ENCODE data around the gene GALNT17. TPM values are rescaled to one million over a fixed set of nuclear protein-coding genes. Genes with fewer than 3 reads are reported as not detected.

GALNT17 gene
- total RNA-seq, 1 experiment from 2014 or later = not detected

- TF ChIP-seq, protein P1, sequence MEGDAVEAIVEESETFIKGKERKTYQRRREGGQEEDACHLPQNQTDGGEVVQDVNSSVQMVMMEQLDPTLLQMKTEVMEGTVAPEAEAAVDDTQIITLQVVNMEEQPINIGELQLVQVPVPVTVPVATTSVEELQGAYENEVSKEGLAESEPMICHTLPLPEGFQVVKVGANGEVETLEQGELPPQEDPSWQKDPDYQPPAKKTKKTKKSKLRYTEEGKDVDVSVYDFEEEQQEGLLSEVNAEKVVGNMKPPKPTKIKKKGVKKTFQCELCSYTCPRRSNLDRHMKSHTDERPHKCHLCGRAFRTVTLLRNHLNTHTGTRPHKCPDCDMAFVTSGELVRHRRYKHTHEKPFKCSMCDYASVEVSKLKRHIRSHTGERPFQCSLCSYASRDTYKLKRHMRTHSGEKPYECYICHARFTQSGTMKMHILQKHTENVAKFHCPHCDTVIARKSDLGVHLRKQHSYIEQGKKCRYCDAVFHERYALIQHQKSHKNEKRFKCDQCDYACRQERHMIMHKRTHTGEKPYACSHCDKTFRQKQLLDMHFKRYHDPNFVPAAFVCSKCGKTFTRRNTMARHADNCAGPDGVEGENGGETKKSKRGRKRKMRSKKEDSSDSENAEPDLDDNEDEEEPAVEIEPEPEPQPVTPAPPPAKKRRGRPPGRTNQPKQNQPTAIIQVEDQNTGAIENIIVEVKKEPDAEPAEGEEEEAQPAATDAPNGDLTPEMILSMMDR (IDR thresholded peaks at IDR 0.05) = no peak
- TF ChIP-seq, protein P2, sequence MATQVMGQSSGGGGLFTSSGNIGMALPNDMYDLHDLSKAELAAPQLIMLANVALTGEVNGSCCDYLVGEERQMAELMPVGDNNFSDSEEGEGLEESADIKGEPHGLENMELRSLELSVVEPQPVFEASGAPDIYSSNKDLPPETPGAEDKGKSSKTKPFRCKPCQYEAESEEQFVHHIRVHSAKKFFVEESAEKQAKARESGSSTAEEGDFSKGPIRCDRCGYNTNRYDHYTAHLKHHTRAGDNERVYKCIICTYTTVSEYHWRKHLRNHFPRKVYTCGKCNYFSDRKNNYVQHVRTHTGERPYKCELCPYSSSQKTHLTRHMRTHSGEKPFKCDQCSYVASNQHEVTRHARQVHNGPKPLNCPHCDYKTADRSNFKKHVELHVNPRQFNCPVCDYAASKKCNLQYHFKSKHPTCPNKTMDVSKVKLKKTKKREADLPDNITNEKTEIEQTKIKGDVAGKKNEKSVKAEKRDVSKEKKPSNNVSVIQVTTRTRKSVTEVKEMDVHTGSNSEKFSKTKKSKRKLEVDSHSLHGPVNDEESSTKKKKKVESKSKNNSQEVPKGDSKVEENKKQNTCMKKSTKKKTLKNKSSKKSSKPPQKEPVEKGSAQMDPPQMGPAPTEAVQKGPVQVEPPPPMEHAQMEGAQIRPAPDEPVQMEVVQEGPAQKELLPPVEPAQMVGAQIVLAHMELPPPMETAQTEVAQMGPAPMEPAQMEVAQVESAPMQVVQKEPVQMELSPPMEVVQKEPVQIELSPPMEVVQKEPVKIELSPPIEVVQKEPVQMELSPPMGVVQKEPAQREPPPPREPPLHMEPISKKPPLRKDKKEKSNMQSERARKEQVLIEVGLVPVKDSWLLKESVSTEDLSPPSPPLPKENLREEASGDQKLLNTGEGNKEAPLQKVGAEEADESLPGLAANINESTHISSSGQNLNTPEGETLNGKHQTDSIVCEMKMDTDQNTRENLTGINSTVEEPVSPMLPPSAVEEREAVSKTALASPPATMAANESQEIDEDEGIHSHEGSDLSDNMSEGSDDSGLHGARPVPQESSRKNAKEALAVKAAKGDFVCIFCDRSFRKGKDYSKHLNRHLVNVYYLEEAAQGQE (IDR thresholded peaks at IDR 0.05; ENCODE audit: insufficient read depth in 1 of 2, low read depth in 2 of 2, low read length in 1 of 2) = no peak
- TF ChIP-seq TCF7L2 (IDR thresholded peaks at IDR 0.05; ENCODE audit: low read depth, low read length) (no peak), POLR2AphosphoS5 (IDR thresholded peaks at IDR 0.05; ENCODE audit: low read depth, low read length) (no peak), SIN3A (IDR thresholded peaks at IDR 0.05; ENCODE audit: borderline replicate concordance, insufficient read depth, low read depth, low read length) (no peak)
- Histone ChIP-seq H3K36me3 (ENCODE audit: control insufficient read depth, insufficient read depth, low read length) (no peaks in the 10 kb centered on the region), H3K27ac (ENCODE audit: low read length) (no peak overlapping the region), H3K4me1 (ENCODE audit: control insufficient read depth, insufficient read depth, low read length) (no peaks in the 10 kb centered on the region), H3K9me3 (ENCODE audit: control insufficient read depth, insufficient read depth, low read depth, low read length) (no peaks in the 10 kb centered on the region), H3K4me3 (ENCODE audit: low read depth in 2 of 2, low read length in 2 of 2) (no peak overlapping the region), H3K27me3 (ENCODE audit: control insufficient read depth, insufficient read depth, low read length) (no peaks in the 10 kb centered on the region)
- ATAC-seq (no peak), DNase-seq (ENCODE audit: low read depth, low spot score) (no peak)
- ChIA-PET POLR2A (no interaction called here), CTCF (no interaction called here)
- intact Hi-C loops (cut with micrococcal nuclease; ENCODE audit: unreplicated experiment) = no loop called here
- BruUV-seq (replicated peaks) = no TSS peak
- in situ Hi-C loops (cut with HindIII; ENCODE audit: low pct_unique_long_range_greater_than_20kb, low sequenced_read_pairs) = no loop called here
These were observed 252.2 kb downstream of the GALNT17 start for GRCh38 chr7:71384094-71384493.

GRCh38 chr7:71385330-71385729 is 253.4 kb downstream of the GALNT17 start:
- H3K36me3 ChIP-seq (ENCODE audit: control insufficient read depth, insufficient read depth, low read length) = no peaks in the 10 kb centered on the region
- TF ChIP-seq TCF7L2 (IDR thresholded peaks at IDR 0.05; ENCODE audit: low read depth, low read length) (no peak), SIN3A (IDR thresholded peaks at IDR 0.05; ENCODE audit: borderline replicate concordance, insufficient read depth, low read depth, low read length) (no peak), POLR2AphosphoS5 (IDR thresholded peaks at IDR 0.05; ENCODE audit: low read depth, low read length) (no peak)
- TF ChIP-seq, protein P2 (IDR thresholded peaks at IDR 0.05; ENCODE audit: insufficient read depth in 1 of 2, low read depth in 2 of 2, low read length in 1 of 2) = no peak
- no peaks in the 10 kb centered on the region for H3K9me3 ChIP-seq (ENCODE audit: control insufficient read depth, insufficient read depth, low read depth, low read length)
- no peaks in the 10 kb centered on the region for H3K27me3 ChIP-seq (ENCODE audit: control insufficient read depth, insufficient read depth, low read length)
- in situ Hi-C loops (cut with HindIII; ENCODE audit: low pct_unique_long_range_greater_than_20kb, low sequenced_read_pairs) = no loop called here
- DNase-seq (ENCODE audit: low read depth, low spot score) = no peak
- H3K4me3 ChIP-seq (ENCODE audit: low read depth in 2 of 2, low read length in 2 of 2) = no peak overlapping the region
- H3K4me1 ChIP-seq (ENCODE audit: control insufficient read depth, insufficient read depth, low read length) = no peaks in the 10 kb centered on the region
- H3K27ac ChIP-seq (ENCODE audit: low read length) = no peak overlapping the region
- no peak for ATAC-seq
- no TSS peak for BruUV-seq (replicated peaks)
- ChIA-PET CTCF (no interaction called here), POLR2A (no interaction called here)
- intact Hi-C loops (cut with micrococcal nuclease; ENCODE audit: unreplicated experiment) = no loop called here
